HUES48 (cell line): Measurements from ENCODE around the gene MISFA.

Experiments
- H3K27ac ChIP-seq: one replicate; pipeline ENCODE4 v1.7.0; 2013; ENCODE audit warnings: low read depth, low read length, inconsistent platforms
- H3K27me3 ChIP-seq: 2 replicates; pipeline ENCODE4 v1.6.1; 2013; ENCODE audit warnings: mild to moderate bottlenecking, low read length; ENCODE audit not compliant: control insufficient read depth, insufficient read depth
- H3K36me3 ChIP-seq: 2 replicates; pipeline ENCODE4 v1.6.1; 2013; ENCODE audit warnings: low read length; ENCODE audit not compliant: control insufficient read depth, insufficient read depth
- H3K4me1 ChIP-seq: 2 replicates; pipeline ENCODE4 v1.6.1; 2013; ENCODE audit warnings: mild to moderate bottlenecking, low read length; ENCODE audit not compliant: control insufficient read depth, insufficient read depth
- H3K4me3 ChIP-seq: 2 replicates; pipeline ENCODE4 v1.5.1; 2013; ENCODE audit warnings: mild to moderate bottlenecking, low read depth, low read length
- H3K9ac ChIP-seq: 2 replicates; pipeline ENCODE4 v1.6.1; 2013; ENCODE audit warnings: mild to moderate bottlenecking, low read depth, low read length, moderate library complexity
- H3K9me3 ChIP-seq: 2 replicates; pipeline ENCODE4 v1.6.1; 2013; ENCODE audit warnings: low read length; ENCODE audit not compliant: control insufficient read depth, insufficient read depth

Gene MISFA

GRCh38 chr11:18599739-18600230 lies at the start of gene MISFA:
MISFA (plus strand) TSS chr11:18599789; CDS start chr11:18599929, 140 bp downstream.
- H3K27me3 ChIP-seq = no peaks in the 10 kb centered on the region
- H3K36me3 ChIP-seq = peaks cover 14% of the 10 kb centered on the region
- H3K9ac ChIP-seq = no peak within 1 kb of the TSS
- no peaks in the 10 kb centered on the region for H3K4me1 ChIP-seq
- no peaks in the 10 kb centered on the region for H3K9me3 ChIP-seq
- H3K4me3 ChIP-seq = no peak within 1 kb of the TSS
- H3K27ac ChIP-seq = no peak within 1 kb of the TSS

GRCh38 chr11:18563090-18563730 lies 36.4 kb upstream of the MISFA start:
- H3K36me3 ChIP-seq = peaks cover 11% of the 10 kb centered on the region; the same call in 1 of the 2 replicates
- no peaks in the 10 kb centered on the region for H3K9me3 ChIP-seq
- no peak overlapping the region for H3K9ac ChIP-seq
- H3K27ac ChIP-seq = no peak overlapping the region
- 0 out of 2 replicates have a peak, but pooled peaks cover 5% of the 10 kb centered on the region for H3K4me1 ChIP-seq
- no peak overlapping the region for H3K4me3 ChIP-seq
- H3K27me3 ChIP-seq = no peaks in the 10 kb centered on the region

DNA sequence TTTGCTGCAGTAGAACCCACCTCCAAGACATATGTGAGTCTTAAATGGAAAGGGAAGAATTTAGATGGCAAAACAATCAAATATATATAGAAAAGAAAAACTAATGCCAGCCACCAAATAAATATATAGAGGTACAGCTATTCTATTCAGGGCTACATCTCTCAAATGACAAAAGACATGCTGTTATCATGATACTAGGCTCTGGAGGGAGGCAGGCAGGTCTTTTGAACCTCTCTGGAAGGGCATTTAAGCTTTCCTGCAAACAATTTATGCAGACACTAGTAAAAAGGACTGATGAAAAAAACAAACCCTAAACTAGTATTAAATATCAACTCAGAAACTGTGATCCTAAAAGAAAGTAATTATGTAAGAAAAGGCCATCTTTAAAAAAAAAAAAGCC lies 35.4 kb upstream of the MISFA start:
- Histone ChIP-seq H3K36me3 (0 out of 2 replicates have a peak, but pooled peaks cover 10% of the 10 kb centered on the region), H3K27me3 (no peaks in the 10 kb centered on the region), H3K9me3 (no peaks in the 10 kb centered on the region), H3K9ac (no peak overlapping the region), H3K4me3 (no peak overlapping the region; the same call in 1 of the 2 replicates), H3K4me1 (0 out of 2 replicates have a peak, but pooled peaks cover 5% of the 10 kb centered on the region), H3K27ac (no peak overlapping the region)

GRCh38 chr11:18566406-18566805 lies 33.2 kb upstream of the MISFA start:
- Histone ChIP-seq H3K9me3 (no peaks in the 10 kb centered on the region), H3K27me3 (no peaks in the 10 kb centered on the region), H3K9ac (no peak overlapping the region), H3K4me1 (0 out of 2 replicates have a peak, but pooled peaks cover 5% of the 10 kb centered on the region), H3K36me3 (peaks cover 23% of the 10 kb centered on the region; the same call in 1 of the 2 replicates), H3K4me3 (no peak overlapping the region), H3K27ac (no peak overlapping the region)

DNA sequence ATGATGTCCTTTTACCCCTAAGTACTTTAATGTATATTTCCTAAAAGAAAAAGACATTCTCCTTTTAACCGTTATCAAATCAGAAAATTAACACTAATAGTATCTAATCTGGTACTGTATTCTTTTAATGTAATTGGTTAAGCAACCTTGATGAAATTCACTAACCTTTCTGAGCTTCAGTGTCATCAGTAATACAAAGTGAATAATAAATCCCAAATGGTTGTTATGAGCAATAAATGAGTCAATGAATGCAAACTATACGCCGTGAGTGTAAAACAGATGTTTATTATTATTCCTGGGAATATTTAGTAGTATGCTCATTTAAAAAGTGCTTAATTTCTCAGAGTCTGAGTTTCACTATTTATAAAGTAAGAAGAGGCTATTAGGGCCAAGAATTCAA lies 32.5 kb upstream of the MISFA start:
- no peak overlapping the region for H3K9ac ChIP-seq
- H3K4me3 ChIP-seq = no peak overlapping the region
- H3K4me1 ChIP-seq = 0 out of 2 replicates have a peak, but pooled peaks cover 5% of the 10 kb centered on the region
- H3K27me3 ChIP-seq = no peaks in the 10 kb centered on the region
- H3K27ac ChIP-seq = no peak overlapping the region
- H3K36me3 ChIP-seq = peaks cover 23% of the 10 kb centered on the region; the same call in 1 of the 2 replicates
- H3K9me3 ChIP-seq = no peaks in the 10 kb centered on the region

GRCh38 chr11:18575361-18575760 lies 24.2 kb upstream of the MISFA start:
- Histone ChIP-seq H3K36me3 (peaks cover 15% of the 10 kb centered on the region), H3K27ac (no peak overlapping the region), H3K27me3 (no peaks in the 10 kb centered on the region), H3K4me1 (peaks cover 5% of the 10 kb centered on the region; the same call in 1 of the 2 replicates), H3K9me3 (no peaks in the 10 kb centered on the region), H3K9ac (no peak overlapping the region), H3K4me3 (no peak overlapping the region)

DNA sequence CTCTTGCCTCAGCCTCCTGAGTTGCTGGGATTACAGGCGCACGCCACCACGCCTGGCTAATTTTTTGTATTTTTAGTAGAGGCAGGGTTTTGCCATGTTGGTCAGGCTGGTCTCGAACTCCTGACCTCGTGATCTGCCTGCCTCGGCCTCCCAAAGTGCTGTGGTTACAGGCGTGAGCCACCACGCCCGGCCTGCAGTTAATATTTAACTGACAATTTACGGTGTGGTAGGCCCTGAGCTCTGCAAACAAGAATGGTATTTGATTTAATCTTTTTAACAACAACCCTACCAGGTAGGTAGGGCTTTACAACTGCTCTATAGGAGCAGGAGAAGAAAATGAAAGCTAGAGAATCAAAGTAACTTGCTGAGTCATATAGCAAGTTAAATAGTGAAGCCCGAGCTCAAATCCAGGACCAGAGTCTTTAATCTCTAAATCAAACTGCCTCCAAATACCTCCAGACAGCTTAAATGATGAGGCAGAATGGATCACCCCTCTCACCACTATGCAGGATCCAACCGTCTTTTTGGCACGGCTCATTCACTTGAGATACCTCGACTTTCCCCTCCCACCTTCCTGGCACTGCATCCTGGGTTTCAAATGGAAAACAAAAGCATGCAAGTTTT lies 20.5 kb upstream of the MISFA start:
- Histone ChIP-seq H3K27me3 (no peaks in the 10 kb centered on the region), H3K9ac (no peak overlapping the region), H3K27ac (no peak overlapping the region), H3K4me3 (no peak overlapping the region), H3K4me1 (peaks cover 5% of the 10 kb centered on the region; the same call in 1 of the 2 replicates), H3K9me3 (no peaks in the 10 kb centered on the region), H3K36me3 (peaks cover 9% of the 10 kb centered on the region)

GRCh38 chr11:18580113-18580766 lies 19.3 kb upstream of the MISFA start:
- H3K36me3 ChIP-seq = peaks cover under 1% of the 10 kb centered on the region; the same call in 1 of the 2 replicates
- peaks cover 5% of the 10 kb centered on the region; the same call in 1 of the 2 replicates for H3K4me1 ChIP-seq
- H3K4me3 ChIP-seq = no peak overlapping the region
- no peaks in the 10 kb centered on the region for H3K9me3 ChIP-seq
- no peak overlapping the region for H3K27ac ChIP-seq
- H3K9ac ChIP-seq = no peak overlapping the region
- H3K27me3 ChIP-seq = no peaks in the 10 kb centered on the region

- Histone ChIP-seq H3K27me3 (no peaks in the 10 kb centered on the region), H3K27ac (no peak overlapping the region), H3K36me3 (no peaks in the 10 kb centered on the region), H3K4me3 (no peak overlapping the region), H3K9ac (no peak overlapping the region), H3K4me1 (peaks cover 5% of the 10 kb centered on the region; the same call in 1 of the 2 replicates), H3K9me3 (no peaks in the 10 kb centered on the region)
Observed at GRCh38 chr11:18581825-18582224, 17.8 kb upstream of the MISFA start.

DNA sequence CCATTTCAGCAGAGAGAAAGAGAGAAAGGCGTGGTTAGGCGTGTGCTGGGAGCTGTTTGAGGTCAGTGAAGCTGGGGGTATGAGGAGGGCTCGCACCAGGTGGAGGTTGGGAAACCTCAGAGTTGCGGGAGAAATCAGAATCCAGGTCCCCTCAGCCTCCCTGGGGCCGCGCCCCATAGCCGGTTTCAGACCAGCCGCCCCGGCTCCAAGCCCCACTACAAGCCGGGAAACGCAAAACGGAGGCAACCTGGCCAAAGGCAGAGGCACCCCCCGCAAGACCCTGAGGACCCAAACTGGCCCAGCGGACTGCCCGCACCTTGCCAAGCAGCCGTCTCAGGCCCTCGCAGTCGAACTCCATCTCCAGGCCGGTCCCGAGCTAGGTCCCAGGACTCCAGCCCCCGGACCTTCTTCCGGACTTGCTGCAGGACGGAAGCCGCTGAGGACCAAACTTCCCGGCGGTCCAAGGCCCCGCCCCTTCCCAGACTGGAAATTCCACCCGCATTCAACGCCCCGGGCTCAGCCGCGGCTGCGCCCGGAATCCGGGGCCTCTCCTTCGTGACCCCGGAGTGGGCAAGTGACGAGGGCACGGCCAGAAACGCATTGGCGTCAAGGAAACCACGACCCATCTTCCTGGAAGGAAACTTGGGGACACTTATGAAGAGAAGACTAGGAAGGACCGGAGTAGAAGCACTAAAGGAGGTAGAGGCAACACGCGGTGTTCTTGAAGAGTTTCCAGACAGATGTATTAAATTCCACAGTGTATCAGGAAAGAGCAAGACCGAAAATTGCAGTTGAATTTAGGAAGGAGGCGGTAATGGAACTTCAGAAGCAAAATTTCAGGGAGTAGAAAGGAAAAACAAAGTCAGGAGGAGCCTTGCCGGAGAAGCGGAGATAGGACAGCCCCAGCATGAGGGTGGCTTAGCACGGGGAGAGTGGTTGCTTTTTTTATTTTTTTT lies 11.0 kb upstream of the MISFA start, which contains the start of gene UEVLD:
Gene UEVLD (minus strand): TSS at position 438 of the 956 bp plus-strand sequence. CDS start 80 bp downstream, at position 358.
- Histone ChIP-seq H3K27ac (peak within 1 kb of the TSS; percentile 83), H3K4me3 (peak within 1 kb of the TSS; percentile 91), H3K36me3 (no peaks in the 10 kb centered on the region), H3K27me3 (no peaks in the 10 kb centered on the region), H3K9ac (peak within 1 kb of the TSS; percentile 88), H3K4me1 (no peaks in the 10 kb centered on the region), H3K9me3 (no peaks in the 10 kb centered on the region)
